ENCODE measurements around the gene VAV2.

DNA sequence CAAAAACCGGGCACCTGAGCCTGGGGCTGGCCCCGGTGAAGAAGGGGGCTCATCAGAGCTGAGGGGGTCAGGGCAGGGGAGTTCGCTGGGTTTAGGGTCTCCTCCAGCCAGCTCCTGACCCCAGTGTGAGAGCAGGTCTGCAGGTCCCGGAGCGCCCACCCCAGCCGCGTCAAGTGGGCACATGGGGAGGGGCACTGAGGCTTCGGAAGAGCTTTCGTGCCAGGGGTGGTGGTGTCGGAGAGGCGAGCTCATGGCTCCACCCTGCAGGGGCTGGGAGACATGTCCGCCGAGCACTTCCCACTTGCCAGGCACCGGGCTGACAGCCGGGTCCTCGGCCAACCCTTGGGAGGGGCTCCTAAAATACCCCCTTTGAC is 13.2 kb downstream of the VAV2 start:
- TF ChIP-seq, protein P1, sequence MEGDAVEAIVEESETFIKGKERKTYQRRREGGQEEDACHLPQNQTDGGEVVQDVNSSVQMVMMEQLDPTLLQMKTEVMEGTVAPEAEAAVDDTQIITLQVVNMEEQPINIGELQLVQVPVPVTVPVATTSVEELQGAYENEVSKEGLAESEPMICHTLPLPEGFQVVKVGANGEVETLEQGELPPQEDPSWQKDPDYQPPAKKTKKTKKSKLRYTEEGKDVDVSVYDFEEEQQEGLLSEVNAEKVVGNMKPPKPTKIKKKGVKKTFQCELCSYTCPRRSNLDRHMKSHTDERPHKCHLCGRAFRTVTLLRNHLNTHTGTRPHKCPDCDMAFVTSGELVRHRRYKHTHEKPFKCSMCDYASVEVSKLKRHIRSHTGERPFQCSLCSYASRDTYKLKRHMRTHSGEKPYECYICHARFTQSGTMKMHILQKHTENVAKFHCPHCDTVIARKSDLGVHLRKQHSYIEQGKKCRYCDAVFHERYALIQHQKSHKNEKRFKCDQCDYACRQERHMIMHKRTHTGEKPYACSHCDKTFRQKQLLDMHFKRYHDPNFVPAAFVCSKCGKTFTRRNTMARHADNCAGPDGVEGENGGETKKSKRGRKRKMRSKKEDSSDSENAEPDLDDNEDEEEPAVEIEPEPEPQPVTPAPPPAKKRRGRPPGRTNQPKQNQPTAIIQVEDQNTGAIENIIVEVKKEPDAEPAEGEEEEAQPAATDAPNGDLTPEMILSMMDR (IDR thresholded peaks at IDR 0.05), result no peak
- TF ChIP-seq POLR2A (IDR thresholded peaks at IDR 0.05) (no peak), POLR2AphosphoS5 (IDR thresholded peaks at IDR 0.05) (no peak)

Data from breast epithelium (tissue), 3 donors.